ENCODE measurements around the gene CCAR1.
"Not testable (repeated sequence)": the region's sequence is repeated elsewhere in the genome, so short reads cannot be mapped to it uniquely, and the experiment has no call there.

DNA sequence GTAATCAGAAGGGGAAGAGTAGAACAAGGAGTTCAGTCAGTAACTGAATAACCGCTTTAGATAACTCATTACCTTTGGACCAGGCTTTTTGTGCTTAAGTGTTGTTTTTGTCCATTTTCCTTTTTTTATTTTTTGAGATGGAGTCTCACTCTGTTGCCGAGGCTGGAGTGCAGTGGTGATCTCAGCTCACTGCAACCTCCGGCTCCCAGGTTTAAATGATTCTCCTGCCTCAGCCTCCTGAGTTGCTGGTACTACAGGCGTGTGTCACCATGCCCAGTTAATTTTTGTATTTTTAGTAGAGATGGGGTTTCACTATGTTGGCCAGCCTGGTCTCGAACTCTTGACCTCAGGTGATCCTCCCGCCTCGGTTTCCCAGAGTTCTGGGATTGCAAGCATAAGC, 14.7 kb downstream of the CCAR1 start:
- TF ChIP-seq, protein P1, sequence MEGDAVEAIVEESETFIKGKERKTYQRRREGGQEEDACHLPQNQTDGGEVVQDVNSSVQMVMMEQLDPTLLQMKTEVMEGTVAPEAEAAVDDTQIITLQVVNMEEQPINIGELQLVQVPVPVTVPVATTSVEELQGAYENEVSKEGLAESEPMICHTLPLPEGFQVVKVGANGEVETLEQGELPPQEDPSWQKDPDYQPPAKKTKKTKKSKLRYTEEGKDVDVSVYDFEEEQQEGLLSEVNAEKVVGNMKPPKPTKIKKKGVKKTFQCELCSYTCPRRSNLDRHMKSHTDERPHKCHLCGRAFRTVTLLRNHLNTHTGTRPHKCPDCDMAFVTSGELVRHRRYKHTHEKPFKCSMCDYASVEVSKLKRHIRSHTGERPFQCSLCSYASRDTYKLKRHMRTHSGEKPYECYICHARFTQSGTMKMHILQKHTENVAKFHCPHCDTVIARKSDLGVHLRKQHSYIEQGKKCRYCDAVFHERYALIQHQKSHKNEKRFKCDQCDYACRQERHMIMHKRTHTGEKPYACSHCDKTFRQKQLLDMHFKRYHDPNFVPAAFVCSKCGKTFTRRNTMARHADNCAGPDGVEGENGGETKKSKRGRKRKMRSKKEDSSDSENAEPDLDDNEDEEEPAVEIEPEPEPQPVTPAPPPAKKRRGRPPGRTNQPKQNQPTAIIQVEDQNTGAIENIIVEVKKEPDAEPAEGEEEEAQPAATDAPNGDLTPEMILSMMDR (IDR thresholded peaks at IDR 0.05) = not testable (repeated sequence)
- not testable (repeated sequence) for TF ChIP-seq EZH2 (IDR thresholded peaks at IDR 0.05; ENCODE audit: borderline replicate concordance, insufficient read depth, low read depth, low read length, poor library complexity, severe bottlenecking)
